Thymus (tissue), 11 donors: ENCODE results near the gene FARP2. TPM values are rescaled to one million over a fixed set of nuclear protein-coding genes. Genes with fewer than 3 reads are reported as not detected.

ENCODE experiments used
- DNase-seq, 9 donors: peaks; one replicate each; pipeline ENCODE4 v3.0.0-alpha.2; 2013; ENCODE audit warnings: low spot score in 9 of 9, low read depth in 6 of 9, missing footprints in 1 of 9
- H3K27ac ChIP-seq, 2 donors: one replicate each; pipeline ENCODE4 v1.5.1; 2013; ENCODE audit warnings: control low read depth in 1 of 2, low read depth in 1 of 2, low read length in 1 of 2, mild to moderate bottlenecking in 1 of 2, moderate library complexity in 1 of 2
- H3K27me3 ChIP-seq, 2 donors: one replicate each; pipeline ENCODE4 v1.5.1; 2013; ENCODE audit warnings: low read length in 1 of 2; ENCODE audit not compliant: control insufficient read depth in 2 of 2, insufficient read depth in 1 of 2
- H3K36me3 ChIP-seq, 2 donors: one replicate each; pipeline ENCODE4 v1.5.1; 2013; ENCODE audit warnings: low read length in 1 of 2, mild to moderate bottlenecking in 1 of 2, moderate library complexity in 1 of 2; ENCODE audit not compliant: control insufficient read depth in 2 of 2, insufficient read depth in 2 of 2
- H3K4me1 ChIP-seq, 2 donors: one replicate each; pipeline ENCODE4 v1.5.1; 2013; ENCODE audit warnings: low read length in 2 of 2; ENCODE audit not compliant: control insufficient read depth in 2 of 2, insufficient read depth in 2 of 2
- H3K4me3 ChIP-seq, 2 donors: one replicate each; pipeline ENCODE4 v1.5.1; 2013; ENCODE audit warnings: low read length in 2 of 2, control low read depth in 1 of 2, mild to moderate bottlenecking in 1 of 2
- H3K9me3 ChIP-seq, 2 donors: one replicate each; pipeline ENCODE4 v1.5.1; 2013; ENCODE audit warnings: low read length in 1 of 2, mild to moderate bottlenecking in 1 of 2; ENCODE audit not compliant: control insufficient read depth in 2 of 2, insufficient read depth in 1 of 2
- WGBS: extraction: QIAGEN DNeasy Blood & Tissue Kit; methylation state at CpG from one replicate; pipeline ENCODE4 v1.1.7; 2013; 5-methylcytosine and 5-hydroxymethylcytosine counted together
- polyA plus RNA-seq: library from polyadenylated mRNA; stranded (reverse); fragments of 200-250 nt; gene quantifications from one replicate; pipeline ENCODE4 v1.2.3, GENCODE V29; 2013
- total RNA-seq: library from RNA; stranded (reverse); fragments of 120-200 nt; gene quantifications from one replicate; pipeline ENCODE4 v1.2.4, GENCODE V29; 2013
- donor health status: healthy.

FARP2 gene
- total and polyA plus RNA-seq, 2 donors, result 16.1 to 18.2 TPM

GRCh38 chr2:241530571-241530970, 174.5 kb downstream of the FARP2 start:
- H3K4me1 ChIP-seq, result no peaks in the 10 kb centered on the region
- H3K27me3 ChIP-seq, result peaks cover 0 to 9% of the 10 kb centered on the region in 2 donors
- WGBS, result 91% methylated on average over 8 of the region's 8 CpGs
- peaks cover 3 to 8% of the 10 kb centered on the region in 2 donors for H3K9me3 ChIP-seq
- no peak overlapping the region for H3K27ac ChIP-seq
- no peak for DNase-seq
- H3K4me3 ChIP-seq, result no peak overlapping the region
- H3K36me3 ChIP-seq, result no peaks in the 10 kb centered on the region

GRCh38 chr2:241531161-241531722, 175.2 kb downstream of the FARP2 start:
- Histone ChIP-seq H3K27me3 (peaks cover 0 to 9% of the 10 kb centered on the region in 2 donors), H3K27ac (no peak overlapping the region), H3K4me1 (no peaks in the 10 kb centered on the region), H3K9me3 (peaks cover 3 to 4% of the 10 kb centered on the region in 2 donors), H3K4me3 (no peak overlapping the region), H3K36me3 (no peaks in the 10 kb centered on the region)
- 89% methylated on average over 13 of the region's 13 CpGs for WGBS
- DNase-seq, result no peak

GRCh38 chr2:241532168-241532567, 176.1 kb downstream of the FARP2 start:
- Histone ChIP-seq H3K9me3 (no peaks in the 10 kb centered on the region), H3K4me3 (no peak overlapping the region), H3K27ac (no peak overlapping the region), H3K27me3 (peaks cover 0 to 9% of the 10 kb centered on the region in 2 donors), H3K4me1 (no peaks in the 10 kb centered on the region), H3K36me3 (no peaks in the 10 kb centered on the region)
- DNase-seq, result no peak
- 93% methylated on average over 8 of the region's 8 CpGs for WGBS

GRCh38 chr2:241532733-241533601, 176.9 kb downstream of the FARP2 start:
- no peaks in the 10 kb centered on the region for H3K36me3 ChIP-seq
- H3K27ac ChIP-seq, result no peak overlapping the region
- H3K4me3 ChIP-seq, result no peak overlapping the region
- peaks cover 0 to 11% of the 10 kb centered on the region in 2 donors for H3K27me3 ChIP-seq
- WGBS, result 91% methylated on average over 26 of the region's 26 CpGs
- no peaks in the 10 kb centered on the region for H3K9me3 ChIP-seq
- DNase-seq, result no peak
- no peaks in the 10 kb centered on the region for H3K4me1 ChIP-seq

- H3K4me3 ChIP-seq, result no peak overlapping the region
- WGBS, result 89% methylated on average over 7 of the region's 7 CpGs
- no peak overlapping the region for H3K27ac ChIP-seq
- H3K27me3 ChIP-seq, result peaks cover 0 to 20% of the 10 kb centered on the region in 2 donors
- no peaks in the 10 kb centered on the region for H3K4me1 ChIP-seq
- H3K36me3 ChIP-seq, result no peaks in the 10 kb centered on the region
- H3K9me3 ChIP-seq, result no peaks in the 10 kb centered on the region
- DNase-seq, result no peak
These were observed 178.2 kb downstream of the FARP2 start for GRCh38 chr2:241534293-241534692.

- no peak for DNase-seq
- H3K27me3 ChIP-seq, result peaks cover 0 to 25% of the 10 kb centered on the region in 2 donors
- H3K4me1 ChIP-seq, result no peaks in the 10 kb centered on the region
- H3K4me3 ChIP-seq, result no peak overlapping the region
- H3K36me3 ChIP-seq, result no peaks in the 10 kb centered on the region
- H3K9me3 ChIP-seq, result no peaks in the 10 kb centered on the region
- H3K27ac ChIP-seq, result no peak overlapping the region
- 90% methylated on average over 17 of the region's 17 CpGs for WGBS
These were observed 178.8 kb downstream of the FARP2 start for GRCh38 chr2:241534701-241535375.

- Histone ChIP-seq H3K27ac (no peak overlapping the region), H3K27me3 (peaks cover 9 to 36% of the 10 kb centered on the region in 2 donors), H3K4me1 (no peaks in the 10 kb centered on the region), H3K9me3 (peaks cover 0 to under 1% of the 10 kb centered on the region in 2 donors), H3K36me3 (no peaks in the 10 kb centered on the region), H3K4me3 (no peak overlapping the region)
- DNase-seq, result no peak
- WGBS, result 84% methylated on average over 13 of the region's 13 CpGs
These were observed 180.0 kb downstream of the FARP2 start for GRCh38 chr2:241535871-241536655.

- peaks cover 24 to 54% of the 10 kb centered on the region in 2 donors for H3K27me3 ChIP-seq
- H3K27ac ChIP-seq, result no peak overlapping the region
- peaks cover 5 to 7% of the 10 kb centered on the region in 2 donors for H3K9me3 ChIP-seq
- H3K36me3 ChIP-seq, result no peaks in the 10 kb centered on the region
- H3K4me3 ChIP-seq, result no peak overlapping the region
- 92% methylated on average over 15 of the region's 15 CpGs for WGBS
- peaks cover 0 to 6% of the 10 kb centered on the region in 2 donors for H3K4me1 ChIP-seq
- no peak for DNase-seq
These were observed 182.9 kb downstream of the FARP2 start for GRCh38 chr2:241538838-241539615.
